HepG2 (cell line): Measurements from ENCODE around the gene MVP. TPM values are rescaled to one million over a fixed set of nuclear protein-coding genes. Genes with fewer than 3 reads are reported as not detected.

ENCODE experiments used
- AKAP8 ChIP-seq: sonication (generic); formaldehyde crosslinking; IDR thresholded peaks from 2 replicates; pipeline ENCODE4 v1.5.1; 2020; ENCODE audit warnings: mild to moderate bottlenecking, missing genetic modification reagents
- DNMT3B ChIP-seq: conservative IDR thresholded peaks from 2 replicates; pipeline ENCODE4 v1.6.1; 2016; ENCODE audit warnings: missing biosample characterization, control low read depth
- PRMT3 ChIP-seq: sonication (generic); formaldehyde crosslinking; IDR thresholded peaks from 2 replicates; pipeline ENCODE4 v1.8.1; 2022; ENCODE audit warnings: low read depth, mild to moderate bottlenecking, moderate library complexity, missing genetic modification reagents, borderline replicate concordance
- RAD51 ChIP-seq: fragments of 450-650 bp; IDR thresholded peaks from 2 replicates; pipeline ENCODE4 v1.6.1; 2016; ENCODE audit warnings: borderline replicate concordance
- RXRB ChIP-seq: IDR thresholded peaks from 2 replicates; pipeline ENCODE4 v1.6.1; 2016; ENCODE audit warnings: borderline replicate concordance, missing genetic modification reagents, missing compliant biosample characterization
- SIX4 ChIP-seq: sonication (generic); formaldehyde crosslinking; IDR thresholded peaks from 2 replicates; pipeline ENCODE4 v1.4.0; 2020; ENCODE audit warnings: missing genetic modification reagents
- TSC22D2 ChIP-seq: sonication (generic); formaldehyde crosslinking; IDR thresholded peaks from 2 replicates; pipeline ENCODE4 v1.5.1; 2020; ENCODE audit warnings: missing genetic modification reagents, mild to moderate bottlenecking, borderline replicate concordance
- ZFP36 ChIP-seq: fragments of 150-350 bp; IDR thresholded peaks from 2 replicates; pipeline ENCODE4 v1.6.1; 2018; ENCODE audit warnings: borderline replicate concordance, low read length, low read depth; ENCODE audit not compliant: partially characterized antibody
- ZNF3 ChIP-seq: IDR thresholded peaks from 2 replicates; pipeline ENCODE4 v1.7.0; 2017; ENCODE audit warnings: inconsistent platforms
- ZSCAN22 ChIP-seq: sonication (generic); formaldehyde crosslinking; IDR thresholded peaks from 2 replicates; pipeline ENCODE4 v1.4.0; 2020; ENCODE audit warnings: mild to moderate bottlenecking, missing genetic modification reagents
- ZSCAN29 ChIP-seq: sonication (generic); formaldehyde crosslinking; conservative IDR thresholded peaks from 2 replicates; pipeline ENCODE4 v1.4.0; 2020; ENCODE audit warnings: mild to moderate bottlenecking, missing genetic modification reagents
- polyA plus RNA-seq, 8 experiments: library from polyadenylated mRNA; depleted of rRNA in 3 of 8; stranded (reverse) in 7 of 8; unstranded in 1 of 8; fragments of >200 nt; fragmentation: Illumina TruSeq in 4 of 8; extraction: Trizol in 4 of 8; gene quantifications; 2 replicates each; pipeline versions ENCODE4 v1.2.1 to v1.2.3, GENCODE V29; 2011 to 2016; ENCODE audit warnings: low read depth in 4 of 8, missing spikeins in 1 of 8, mixed read lengths in 1 of 8; ENCODE audit not compliant: insufficient read depth in 1 of 8
- total RNA-seq, 5 experiments: library from RNA; depleted of rRNA; stranded (reverse); fragments of >200 nt; fragmentation: Illumina TruSeq; extraction: Trizol; gene quantifications; 2 replicates each; pipeline ENCODE4 v1.2.3, GENCODE V29; 2016; ENCODE audit warnings: low read depth in 1 of 5
- TF ChIP-seq, protein P1 (sequence below), 2 experiments: sonication (generic) in 1 of 2; formaldehyde crosslinking in 1 of 2; IDR thresholded peaks; 2 replicates each; pipeline versions ENCODE4 v1.4.0 to v1.6.1; 2016 to 2020; ENCODE audit warnings: borderline replicate concordance in 1 of 2, low read depth in 1 of 2, mild to moderate bottlenecking in 1 of 2, missing genetic modification reagents in 1 of 2
- TF ChIP-seq, protein P2 (sequence below): IDR thresholded peaks from 2 replicates; pipeline ENCODE4 v1.6.1; 2016; ENCODE audit warnings: missing compliant biosample characterization, missing genetic modification reagents, borderline replicate concordance
- TF ChIP-seq, protein P3 (sequence below): sonication (generic); formaldehyde crosslinking; IDR thresholded peaks from 2 replicates; pipeline ENCODE4 v1.4.0; 2020; ENCODE audit warnings: missing genetic modification reagents, borderline replicate concordance
- TF ChIP-seq, protein P4 (sequence below): sonication (generic); formaldehyde crosslinking; IDR thresholded peaks from 2 replicates; pipeline ENCODE4 v1.5.0; 2020; ENCODE audit warnings: missing genetic modification reagents
- TF ChIP-seq, protein P5 (sequence below): sonication (generic); formaldehyde crosslinking; IDR thresholded peaks from 2 replicates; pipeline ENCODE4 v1.5.0; 2020; ENCODE audit warnings: missing genetic modification reagents

Gene MVP
- total and polyA plus RNA-seq, 2 of the 13 experiments (the other 11 are each of a cell fraction or from before 2014, with no cell fraction given): 22.9 to 43.5 TPM

DNA sequence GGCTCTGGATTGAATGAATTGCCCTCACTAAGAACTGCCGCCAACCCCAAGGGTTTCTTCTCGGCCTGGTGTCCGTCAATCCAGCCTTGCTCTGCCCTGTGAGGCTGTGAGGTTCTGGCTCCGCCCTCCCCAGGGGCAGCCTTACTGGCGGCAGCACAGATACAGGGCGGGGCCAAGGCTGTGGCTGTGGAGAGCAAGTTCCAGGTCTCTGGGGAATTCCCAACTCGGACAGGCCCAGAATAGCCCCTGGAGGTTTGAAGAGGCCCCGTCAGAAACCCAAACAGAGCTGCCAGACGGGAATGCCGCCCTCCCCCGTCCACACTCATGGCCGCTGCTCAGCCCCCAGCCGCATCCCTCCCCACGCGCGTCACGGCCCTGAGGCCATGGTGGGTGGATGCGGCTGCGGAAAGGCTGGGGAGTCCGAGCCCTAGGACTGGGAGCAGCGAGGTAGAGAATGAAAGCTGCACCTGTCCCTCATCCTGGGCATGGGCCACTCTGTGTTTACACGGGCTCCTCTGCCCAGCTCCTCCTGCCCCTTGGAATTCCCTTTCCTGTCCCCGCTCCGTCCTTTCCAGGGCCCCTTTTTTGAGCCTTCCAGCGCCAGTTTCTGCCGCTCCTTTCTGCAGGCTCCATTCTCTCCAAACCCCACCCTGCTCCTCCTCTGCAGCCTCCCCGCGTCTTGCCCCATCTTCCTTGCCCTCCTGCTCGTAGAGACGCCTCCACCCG lies 8.9 kb upstream of the MVP start (continued):
- TF ChIP-seq, protein P1, sequence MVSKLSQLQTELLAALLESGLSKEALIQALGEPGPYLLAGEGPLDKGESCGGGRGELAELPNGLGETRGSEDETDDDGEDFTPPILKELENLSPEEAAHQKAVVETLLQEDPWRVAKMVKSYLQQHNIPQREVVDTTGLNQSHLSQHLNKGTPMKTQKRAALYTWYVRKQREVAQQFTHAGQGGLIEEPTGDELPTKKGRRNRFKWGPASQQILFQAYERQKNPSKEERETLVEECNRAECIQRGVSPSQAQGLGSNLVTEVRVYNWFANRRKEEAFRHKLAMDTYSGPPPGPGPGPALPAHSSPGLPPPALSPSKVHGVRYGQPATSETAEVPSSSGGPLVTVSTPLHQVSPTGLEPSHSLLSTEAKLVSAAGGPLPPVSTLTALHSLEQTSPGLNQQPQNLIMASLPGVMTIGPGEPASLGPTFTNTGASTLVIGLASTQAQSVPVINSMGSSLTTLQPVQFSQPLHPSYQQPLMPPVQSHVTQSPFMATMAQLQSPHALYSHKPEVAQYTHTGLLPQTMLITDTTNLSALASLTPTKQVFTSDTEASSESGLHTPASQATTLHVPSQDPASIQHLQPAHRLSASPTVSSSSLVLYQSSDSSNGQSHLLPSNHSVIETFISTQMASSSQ (IDR thresholded peaks at IDR 0.05; ENCODE audit: low read depth): no peak
- TF ChIP-seq, protein P1 (CRISPR knock-in tag; IDR thresholded peaks at IDR 0.05; ENCODE audit: borderline replicate concordance): no peak
- TF ChIP-seq RAD51: no peak
- TF ChIP-seq, protein P2, sequence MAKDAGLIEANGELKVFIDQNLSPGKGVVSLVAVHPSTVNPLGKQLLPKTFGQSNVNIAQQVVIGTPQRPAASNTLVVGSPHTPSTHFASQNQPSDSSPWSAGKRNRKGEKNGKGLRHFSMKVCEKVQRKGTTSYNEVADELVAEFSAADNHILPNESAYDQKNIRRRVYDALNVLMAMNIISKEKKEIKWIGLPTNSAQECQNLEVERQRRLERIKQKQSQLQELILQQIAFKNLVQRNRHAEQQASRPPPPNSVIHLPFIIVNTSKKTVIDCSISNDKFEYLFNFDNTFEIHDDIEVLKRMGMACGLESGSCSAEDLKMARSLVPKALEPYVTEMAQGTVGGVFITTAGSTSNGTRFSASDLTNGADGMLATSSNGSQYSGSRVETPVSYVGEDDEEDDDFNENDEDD (CRISPR knock-in tag): peak; percentile 24; the same call in 1 of the 2 replicates
- TF ChIP-seq DNMT3B (CRISPR knock-in tag): no peak
- TF ChIP-seq, protein P3, sequence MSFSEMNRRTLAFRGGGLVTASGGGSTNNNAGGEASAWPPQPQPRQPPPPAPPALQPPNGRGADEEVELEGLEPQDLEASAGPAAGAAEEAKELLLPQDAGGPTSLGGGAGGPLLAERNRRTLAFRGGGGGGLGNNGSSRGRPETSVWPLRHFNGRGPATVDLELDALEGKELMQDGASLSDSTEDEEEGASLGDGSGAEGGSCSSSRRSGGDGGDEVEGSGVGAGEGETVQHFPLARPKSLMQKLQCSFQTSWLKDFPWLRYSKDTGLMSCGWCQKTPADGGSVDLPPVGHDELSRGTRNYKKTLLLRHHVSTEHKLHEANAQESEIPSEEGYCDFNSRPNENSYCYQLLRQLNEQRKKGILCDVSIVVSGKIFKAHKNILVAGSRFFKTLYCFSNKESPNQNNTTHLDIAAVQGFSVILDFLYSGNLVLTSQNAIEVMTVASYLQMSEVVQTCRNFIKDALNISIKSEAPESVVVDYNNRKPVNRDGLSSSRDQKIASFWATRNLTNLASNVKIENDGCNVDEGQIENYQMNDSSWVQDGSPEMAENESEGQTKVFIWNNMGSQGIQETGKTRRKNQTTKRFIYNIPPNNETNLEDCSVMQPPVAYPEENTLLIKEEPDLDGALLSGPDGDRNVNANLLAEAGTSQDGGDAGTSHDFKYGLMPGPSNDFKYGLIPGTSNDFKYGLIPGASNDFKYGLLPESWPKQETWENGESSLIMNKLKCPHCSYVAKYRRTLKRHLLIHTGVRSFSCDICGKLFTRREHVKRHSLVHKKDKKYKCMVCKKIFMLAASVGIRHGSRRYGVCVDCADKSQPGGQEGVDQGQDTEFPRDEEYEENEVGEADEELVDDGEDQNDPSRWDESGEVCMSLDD (CRISPR knock-in tag): no peak
- no peak for TF ChIP-seq ZSCAN29
- TF ChIP-seq PRMT3: no peak
- no peak for TF ChIP-seq ZFP36
- TF ChIP-seq TSC22D2 (CRISPR knock-in tag): 0 out of 2 replicates have a peak, but pooled peaks have one; percentile 16
- TF ChIP-seq, protein P4, sequence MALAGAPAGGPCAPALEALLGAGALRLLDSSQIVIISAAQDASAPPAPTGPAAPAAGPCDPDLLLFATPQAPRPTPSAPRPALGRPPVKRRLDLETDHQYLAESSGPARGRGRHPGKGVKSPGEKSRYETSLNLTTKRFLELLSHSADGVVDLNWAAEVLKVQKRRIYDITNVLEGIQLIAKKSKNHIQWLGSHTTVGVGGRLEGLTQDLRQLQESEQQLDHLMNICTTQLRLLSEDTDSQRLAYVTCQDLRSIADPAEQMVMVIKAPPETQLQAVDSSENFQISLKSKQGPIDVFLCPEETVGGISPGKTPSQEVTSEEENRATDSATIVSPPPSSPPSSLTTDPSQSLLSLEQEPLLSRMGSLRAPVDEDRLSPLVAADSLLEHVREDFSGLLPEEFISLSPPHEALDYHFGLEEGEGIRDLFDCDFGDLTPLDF (CRISPR knock-in tag): 0 out of 2 replicates have a peak, but pooled peaks have one; percentile 26
- peak; percentile 44; the same call in 1 of the 2 replicates for TF ChIP-seq RXRB (CRISPR knock-in tag)
- TF ChIP-seq ZNF3 (CRISPR knock-in tag): no peak
- TF ChIP-seq, protein P5, sequence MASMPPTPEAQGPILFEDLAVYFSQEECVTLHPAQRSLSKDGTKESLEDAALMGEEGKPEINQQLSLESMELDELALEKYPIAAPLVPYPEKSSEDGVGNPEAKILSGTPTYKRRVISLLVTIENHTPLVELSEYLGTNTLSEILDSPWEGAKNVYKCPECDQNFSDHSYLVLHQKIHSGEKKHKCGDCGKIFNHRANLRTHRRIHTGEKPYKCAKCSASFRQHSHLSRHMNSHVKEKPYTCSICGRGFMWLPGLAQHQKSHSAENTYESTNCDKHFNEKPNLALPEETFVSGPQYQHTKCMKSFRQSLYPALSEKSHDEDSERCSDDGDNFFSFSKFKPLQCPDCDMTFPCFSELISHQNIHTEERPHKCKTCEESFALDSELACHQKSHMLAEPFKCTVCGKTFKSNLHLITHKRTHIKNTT (CRISPR knock-in tag): no peak
- no peak for TF ChIP-seq SIX4
- TF ChIP-seq AKAP8: peak; percentile 90; the same call in 1 of the 2 replicates
- no peak for TF ChIP-seq ZSCAN22 (CRISPR knock-in tag)
